ENCODE results near the gene KCNQ1.

The KCNQ1 gene

GRCh38 chr11:2793701-2794045 lies 348.9 kb downstream of the KCNQ1 start:
- H3K27ac ChIP-seq (ENCODE audit: low read depth, low read length): no peak overlapping the region
- H3K4me3 ChIP-seq (ENCODE audit: low read depth, low read length): no peak overlapping the region
- no peaks in the 10 kb centered on the region for H3K36me3 ChIP-seq (ENCODE audit: insufficient read depth, low read length)
- H3K4me1 ChIP-seq (ENCODE audit: control insufficient read depth, insufficient read depth, low read length, unreplicated experiment): no peaks in the 10 kb centered on the region
- peaks cover 33% of the 10 kb centered on the region for H3K27me3 ChIP-seq (ENCODE audit: insufficient read depth, low read length)
- no peaks in the 10 kb centered on the region for H3K79me2 ChIP-seq (ENCODE audit: control insufficient read depth, insufficient read depth, low read length, unreplicated experiment)
- no peak overlapping the region for H2AFZ ChIP-seq (ENCODE audit: low read length, unreplicated experiment)

GRCh38 chr11:2794046-2794967 lies 349.5 kb downstream of the KCNQ1 start:
- H3K36me3 ChIP-seq (ENCODE audit: insufficient read depth, low read length): no peaks in the 10 kb centered on the region
- H3K27me3 ChIP-seq (ENCODE audit: insufficient read depth, low read length): peaks cover 37% of the 10 kb centered on the region
- no peaks in the 10 kb centered on the region for H3K79me2 ChIP-seq (ENCODE audit: control insufficient read depth, insufficient read depth, low read length, unreplicated experiment)
- H3K4me1 ChIP-seq (ENCODE audit: control insufficient read depth, insufficient read depth, low read length, unreplicated experiment): no peaks in the 10 kb centered on the region
- no peak overlapping the region for H3K4me3 ChIP-seq (ENCODE audit: low read depth, low read length)
- no peak overlapping the region for H3K27ac ChIP-seq (ENCODE audit: low read depth, low read length)
- H2AFZ ChIP-seq (ENCODE audit: low read length, unreplicated experiment): no peak overlapping the region

- Histone ChIP-seq H2AFZ (ENCODE audit: low read length, unreplicated experiment) (no peak overlapping the region), H3K4me1 (ENCODE audit: control insufficient read depth, insufficient read depth, low read length, unreplicated experiment) (no peaks in the 10 kb centered on the region), H3K4me3 (ENCODE audit: low read depth, low read length) (no peak overlapping the region), H3K36me3 (ENCODE audit: insufficient read depth, low read length) (no peaks in the 10 kb centered on the region), H3K27me3 (ENCODE audit: insufficient read depth, low read length) (peaks cover 33% of the 10 kb centered on the region), H3K79me2 (ENCODE audit: control insufficient read depth, insufficient read depth, low read length, unreplicated experiment) (no peaks in the 10 kb centered on the region), H3K27ac (ENCODE audit: low read depth, low read length) (no peak overlapping the region)
These were observed 350.1 kb downstream of the KCNQ1 start for GRCh38 chr11:2794968-2795322.

GRCh38 chr11:2795491-2795991 lies 350.7 kb downstream of the KCNQ1 start:
- H3K27me3 ChIP-seq (ENCODE audit: insufficient read depth, low read length): peaks cover 33% of the 10 kb centered on the region
- H3K4me3 ChIP-seq (ENCODE audit: low read depth, low read length): no peak overlapping the region
- no peaks in the 10 kb centered on the region for H3K79me2 ChIP-seq (ENCODE audit: control insufficient read depth, insufficient read depth, low read length, unreplicated experiment)
- no peaks in the 10 kb centered on the region for H3K4me1 ChIP-seq (ENCODE audit: control insufficient read depth, insufficient read depth, low read length, unreplicated experiment)
- H3K36me3 ChIP-seq (ENCODE audit: insufficient read depth, low read length): no peaks in the 10 kb centered on the region
- H3K27ac ChIP-seq (ENCODE audit: low read depth, low read length): no peak overlapping the region
- H2AFZ ChIP-seq (ENCODE audit: low read length, unreplicated experiment): no peak overlapping the region

GRCh38 chr11:2796091-2796490 lies 351.3 kb downstream of the KCNQ1 start:
- no peak overlapping the region for H3K27ac ChIP-seq (ENCODE audit: low read depth, low read length)
- no peaks in the 10 kb centered on the region for H3K36me3 ChIP-seq (ENCODE audit: insufficient read depth, low read length)
- H3K4me1 ChIP-seq (ENCODE audit: control insufficient read depth, insufficient read depth, low read length, unreplicated experiment): no peaks in the 10 kb centered on the region
- H3K4me3 ChIP-seq (ENCODE audit: low read depth, low read length): no peak overlapping the region
- H2AFZ ChIP-seq (ENCODE audit: low read length, unreplicated experiment): no peak overlapping the region
- peaks cover 30% of the 10 kb centered on the region for H3K27me3 ChIP-seq (ENCODE audit: insufficient read depth, low read length)
- H3K79me2 ChIP-seq (ENCODE audit: control insufficient read depth, insufficient read depth, low read length, unreplicated experiment): no peaks in the 10 kb centered on the region

- H3K4me1 ChIP-seq (ENCODE audit: control insufficient read depth, insufficient read depth, low read length, unreplicated experiment): no peaks in the 10 kb centered on the region
- no peaks in the 10 kb centered on the region for H3K79me2 ChIP-seq (ENCODE audit: control insufficient read depth, insufficient read depth, low read length, unreplicated experiment)
- H3K27me3 ChIP-seq (ENCODE audit: insufficient read depth, low read length): peaks cover 24% of the 10 kb centered on the region
- no peak overlapping the region for H2AFZ ChIP-seq (ENCODE audit: low read length, unreplicated experiment)
- no peaks in the 10 kb centered on the region for H3K36me3 ChIP-seq (ENCODE audit: insufficient read depth, low read length)
- H3K4me3 ChIP-seq (ENCODE audit: low read depth, low read length): no peak overlapping the region
- H3K27ac ChIP-seq (ENCODE audit: low read depth, low read length): no peak overlapping the region
These were observed 351.8 kb downstream of the KCNQ1 start for GRCh38 chr11:2796508-2797113.

GRCh38 chr11:2797121-2797711 lies 352.4 kb downstream of the KCNQ1 start:
- H3K4me1 ChIP-seq (ENCODE audit: control insufficient read depth, insufficient read depth, low read length, unreplicated experiment): no peaks in the 10 kb centered on the region
- H2AFZ ChIP-seq (ENCODE audit: low read length, unreplicated experiment): no peak overlapping the region
- H3K27ac ChIP-seq (ENCODE audit: low read depth, low read length): no peak overlapping the region
- H3K4me3 ChIP-seq (ENCODE audit: low read depth, low read length): no peak overlapping the region
- H3K27me3 ChIP-seq (ENCODE audit: insufficient read depth, low read length): peaks cover 18% of the 10 kb centered on the region
- H3K79me2 ChIP-seq (ENCODE audit: control insufficient read depth, insufficient read depth, low read length, unreplicated experiment): no peaks in the 10 kb centered on the region
- no peaks in the 10 kb centered on the region for H3K36me3 ChIP-seq (ENCODE audit: insufficient read depth, low read length)

GRCh38 chr11:2797741-2798361 lies 353.0 kb downstream of the KCNQ1 start:
- Histone ChIP-seq H3K36me3 (ENCODE audit: insufficient read depth, low read length) (no peaks in the 10 kb centered on the region), H3K27ac (ENCODE audit: low read depth, low read length) (no peak overlapping the region), H2AFZ (ENCODE audit: low read length, unreplicated experiment) (no peak overlapping the region), H3K4me3 (ENCODE audit: low read depth, low read length) (no peak overlapping the region), H3K27me3 (ENCODE audit: insufficient read depth, low read length) (peaks cover 14% of the 10 kb centered on the region), H3K79me2 (ENCODE audit: control insufficient read depth, insufficient read depth, low read length, unreplicated experiment) (no peaks in the 10 kb centered on the region), H3K4me1 (ENCODE audit: control insufficient read depth, insufficient read depth, low read length, unreplicated experiment) (no peaks in the 10 kb centered on the region)

- peaks cover 10% of the 10 kb centered on the region; the same call in 1 of the 2 replicates for H3K27me3 ChIP-seq (ENCODE audit: insufficient read depth, low read length)
- H3K79me2 ChIP-seq (ENCODE audit: control insufficient read depth, insufficient read depth, low read length, unreplicated experiment): no peaks in the 10 kb centered on the region
- H3K36me3 ChIP-seq (ENCODE audit: insufficient read depth, low read length): no peaks in the 10 kb centered on the region
- no peaks in the 10 kb centered on the region for H3K4me1 ChIP-seq (ENCODE audit: control insufficient read depth, insufficient read depth, low read length, unreplicated experiment)
- no peak overlapping the region for H3K27ac ChIP-seq (ENCODE audit: low read depth, low read length)
- H3K4me3 ChIP-seq (ENCODE audit: low read depth, low read length): no peak overlapping the region
- H2AFZ ChIP-seq (ENCODE audit: low read length, unreplicated experiment): no peak overlapping the region
These were observed 354.3 kb downstream of the KCNQ1 start for GRCh38 chr11:2798951-2799761.

Data from ACC112 (cell line).